Mesenchymal stem cell (in vitro differentiated cells and primary cell): Measurements from ENCODE around the gene CLDND2.

Experiments used
- DNase-seq: peaks from one replicate; pipeline ENCODE4 v3.0.0-alpha.2; 2013
- H2AFZ ChIP-seq: one replicate; pipeline ENCODE4 v1.6.1; 2013; ENCODE audit warnings: low read depth, mild to moderate bottlenecking, control low read depth, inconsistent platforms, low read length, moderate library complexity
- H2AK5ac ChIP-seq: 2 replicates; pipeline ENCODE4 v1.6.1; 2013; ENCODE audit warnings: low read length, moderate library complexity, mild to moderate bottlenecking, inconsistent platforms; ENCODE audit not compliant: severe bottlenecking
- H2BK120ac ChIP-seq: one replicate; pipeline ENCODE4 v1.6.1; 2013; ENCODE audit warnings: low read depth, mild to moderate bottlenecking, inconsistent platforms, low read length, moderate library complexity
- H2BK12ac ChIP-seq, 2 experiments: one replicate each; pipeline ENCODE4 v1.6.1; 2013; ENCODE audit warnings: inconsistent platforms in 2 of 2, low read length in 2 of 2, mild to moderate bottlenecking in 2 of 2, moderate library complexity in 2 of 2, control low read depth in 1 of 2
- H2BK15ac ChIP-seq: one replicate; pipeline ENCODE4 v1.6.1; 2013; ENCODE audit warnings: mild to moderate bottlenecking, low read depth, inconsistent platforms; ENCODE audit not compliant: poor library complexity, severe bottlenecking
- H2BK5ac ChIP-seq: 2 replicates; pipeline ENCODE4 v1.6.1; 2013; ENCODE audit warnings: low read depth, mild to moderate bottlenecking, low read length, control low read depth, inconsistent platforms; ENCODE audit not compliant: poor library complexity, severe bottlenecking
- H3K14ac ChIP-seq, 2 experiments: one replicate each; pipeline ENCODE4 v1.6.1; 2013; ENCODE audit warnings: inconsistent platforms in 2 of 2, low read length in 2 of 2, control low read depth in 1 of 2, mild to moderate bottlenecking in 1 of 2, moderate library complexity in 1 of 2
- H3K18ac ChIP-seq, 2 experiments: one replicate each; pipeline ENCODE4 v1.6.1; 2013; ENCODE audit warnings: inconsistent platforms in 2 of 2, low read length in 2 of 2, control low read depth in 1 of 2, low read depth in 1 of 2, mild to moderate bottlenecking in 1 of 2
- H3K23ac ChIP-seq, 2 experiments: one replicate each; pipeline ENCODE4 v1.6.1; 2013; ENCODE audit warnings: inconsistent platforms in 2 of 2, low read length in 2 of 2, mild to moderate bottlenecking in 2 of 2, moderate library complexity in 2 of 2, control low read depth in 1 of 2
- H3K27ac ChIP-seq: 2 replicates; pipeline ENCODE4 v1.5.1; 2013; ENCODE audit warnings: mild to moderate bottlenecking, moderate library complexity, low read length, control low read depth, inconsistent platforms; ENCODE audit not compliant: poor library complexity, severe bottlenecking
- H3K27me3 ChIP-seq, 2 experiments: 2 replicates each; pipeline versions ENCODE4 v1.6.1 to v1.7.0; 2013; ENCODE audit warnings: low read length in 2 of 2, mild to moderate bottlenecking in 2 of 2, moderate library complexity in 2 of 2, control low read depth in 1 of 2, inconsistent platforms in 1 of 2; ENCODE audit not compliant: control insufficient read depth in 1 of 2, insufficient read depth in 1 of 2
- H3K36me3 ChIP-seq, 2 experiments: 2 replicates each; pipeline versions ENCODE4 v1.6.1 to v1.7.0; 2013; ENCODE audit warnings: low read length in 2 of 2, control low read depth in 1 of 2, inconsistent platforms in 1 of 2, low read depth in 1 of 2, mild to moderate bottlenecking in 1 of 2; ENCODE audit not compliant: insufficient read depth in 2 of 2, control insufficient read depth in 1 of 2
- H3K4ac ChIP-seq, 2 experiments: one replicate each; pipeline ENCODE4 v1.6.1; 2013; ENCODE audit warnings: inconsistent platforms in 2 of 2, low read length in 2 of 2, mild to moderate bottlenecking in 2 of 2, moderate library complexity in 2 of 2, control low read depth in 1 of 2, low read depth in 1 of 2
- H3K4me1 ChIP-seq: 2 replicates; pipeline ENCODE4 v1.6.1; 2013; ENCODE audit warnings: low read depth, low read length, control low read depth; ENCODE audit not compliant: control insufficient read depth, insufficient read depth
- H3K4me2 ChIP-seq: 2 replicates; pipeline ENCODE4 v1.6.1; 2013; ENCODE audit warnings: low read length, mild to moderate bottlenecking, inconsistent platforms; ENCODE audit not compliant: poor library complexity, severe bottlenecking
- H3K4me3 ChIP-seq, 2 experiments: 2 replicates each; pipeline versions ENCODE4 v1.5.1 to v1.7.0; 2013; ENCODE audit warnings: low read length in 2 of 2, mild to moderate bottlenecking in 2 of 2, control low read depth in 1 of 2, low read depth in 1 of 2; ENCODE audit not compliant: insufficient read depth in 1 of 2
- H3K79me1 ChIP-seq: replicated peaks from 2 replicates; pipeline ENCODE4 v1.6.1; 2013; ENCODE audit warnings: mild to moderate bottlenecking, control low read depth, low read length, inconsistent platforms; ENCODE audit not compliant: poor library complexity, severe bottlenecking
- H3K9ac ChIP-seq: 2 replicates; pipeline ENCODE4 v1.7.0; 2013; ENCODE audit warnings: mild to moderate bottlenecking, low read length, moderate library complexity
- H3K9me3 ChIP-seq: 2 replicates; pipeline ENCODE4 v1.7.0; 2013; ENCODE audit warnings: mild to moderate bottlenecking, low read length; ENCODE audit not compliant: control insufficient read depth
- H4K8ac ChIP-seq: one replicate; pipeline ENCODE4 v1.6.1; 2013; ENCODE audit warnings: inconsistent platforms, mild to moderate bottlenecking, low read length, moderate library complexity
- H4K91ac ChIP-seq: one replicate; pipeline ENCODE4 v1.6.1; 2013; ENCODE audit warnings: mild to moderate bottlenecking, low read length, inconsistent platforms
- WGBS: methylation state at CpG from one replicate; pipeline ENCODE4 v1.1.7; 2013; ENCODE audit warnings: mixed read lengths; 5-methylcytosine and 5-hydroxymethylcytosine counted together

Gene CLDND2

DNA sequence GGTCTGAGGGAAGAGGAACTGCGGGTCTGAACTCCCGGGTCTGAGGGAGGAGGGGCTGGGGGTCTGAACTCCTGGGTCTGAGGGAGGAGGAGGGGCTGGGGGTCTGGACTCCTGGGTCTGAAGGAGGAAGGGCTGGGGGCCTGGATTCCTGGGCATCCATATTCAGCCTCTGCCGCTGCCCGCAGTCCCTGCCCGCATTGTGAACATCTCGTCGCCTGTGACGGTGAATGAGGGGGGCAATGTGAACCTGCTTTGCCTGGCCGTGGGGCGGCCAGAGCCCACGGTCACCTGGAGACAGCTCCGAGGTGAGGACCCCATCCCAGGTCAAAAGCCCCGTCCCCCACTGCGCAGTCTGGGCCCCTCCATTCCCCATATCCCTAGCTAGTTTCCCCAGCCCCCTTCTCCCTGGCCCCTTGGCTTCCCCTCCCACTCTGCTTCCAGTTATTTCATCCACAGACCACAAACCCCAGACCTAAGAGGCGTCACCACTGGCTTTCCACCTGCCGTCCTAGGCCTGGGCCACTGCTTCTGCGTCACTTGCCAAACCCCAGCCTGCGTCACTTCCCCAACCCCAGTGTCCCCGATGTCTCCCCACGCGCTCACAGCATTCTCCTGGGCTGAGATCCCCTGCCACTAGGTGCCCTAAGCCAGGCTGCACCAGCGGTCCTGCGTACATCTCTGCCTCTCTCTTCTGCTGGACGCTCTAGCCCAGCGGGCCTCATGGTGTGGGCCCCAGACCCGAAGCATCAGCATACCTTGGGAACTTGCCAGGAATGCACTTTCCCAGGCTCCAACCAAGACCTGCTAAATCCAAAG is 43.4 kb downstream of the CLDND2 start:
- no peak overlapping the region for H3K9ac ChIP-seq
- H2BK5ac ChIP-seq, result no peak overlapping the region
- WGBS, result 81% methylated on average over 24 of the region's 26 CpGs
- H3K23ac ChIP-seq, result no peak overlapping the region
- H3K4ac ChIP-seq, result no peak overlapping the region
- H3K36me3 ChIP-seq, result no peaks in the 10 kb centered on the region
- no peak overlapping the region for H3K14ac ChIP-seq
- no peak overlapping the region for H3K4me2 ChIP-seq
- no peak overlapping the region for H2BK120ac ChIP-seq
- no peak overlapping the region for H3K18ac ChIP-seq
- H3K27ac ChIP-seq, result no peak overlapping the region
- H3K27me3 ChIP-seq, result peaks cover 0 to 47% of the 10 kb centered on the region in 2 experiments
- no peak overlapping the region for H4K8ac ChIP-seq
- no peak overlapping the region for H4K91ac ChIP-seq
- H3K4me1 ChIP-seq, result no peaks in the 10 kb centered on the region
- no peaks in the 10 kb centered on the region for H3K9me3 ChIP-seq
- no peak overlapping the region for H2BK15ac ChIP-seq
- H2AFZ ChIP-seq, result no peak overlapping the region
- H3K4me3 ChIP-seq, result no peak overlapping the region
- no peak overlapping the region for H2BK12ac ChIP-seq
- no peak for DNase-seq
- no peak overlapping the region for H2AK5ac ChIP-seq
- no peaks in the 10 kb centered on the region for H3K79me1 ChIP-seq

- no peak overlapping the region for H3K4me2 ChIP-seq
- no peaks in the 10 kb centered on the region for H3K9me3 ChIP-seq
- H3K79me1 ChIP-seq, result no peaks in the 10 kb centered on the region
- H3K18ac ChIP-seq, result no peak overlapping the region
- no peak overlapping the region for H3K9ac ChIP-seq
- H2BK15ac ChIP-seq, result no peak overlapping the region
- H3K23ac ChIP-seq, result no peak overlapping the region
- no peak overlapping the region for H4K8ac ChIP-seq
- DNase-seq, result no peak
- no peaks in the 10 kb centered on the region for H3K36me3 ChIP-seq
- no peak overlapping the region for H3K14ac ChIP-seq
- H2BK12ac ChIP-seq, result no peak overlapping the region
- H3K4ac ChIP-seq, result no peak overlapping the region
- H3K27me3 ChIP-seq, result peaks cover 0 to 50% of the 10 kb centered on the region in 2 experiments
- no peak overlapping the region for H2BK120ac ChIP-seq
- no peak overlapping the region for H3K27ac ChIP-seq
- no peak overlapping the region for H3K4me3 ChIP-seq
- H2AFZ ChIP-seq, result no peak overlapping the region
- no peak overlapping the region for H2AK5ac ChIP-seq
- H3K4me1 ChIP-seq, result no peaks in the 10 kb centered on the region
- WGBS, result 86% methylated on average over 6 of the region's 6 CpGs
- H4K91ac ChIP-seq, result no peak overlapping the region
- no peak overlapping the region for H2BK5ac ChIP-seq
Measured at GRCh38 chr19:51324167-51324481, 44.7 kb downstream of the CLDND2 start.

DNA sequence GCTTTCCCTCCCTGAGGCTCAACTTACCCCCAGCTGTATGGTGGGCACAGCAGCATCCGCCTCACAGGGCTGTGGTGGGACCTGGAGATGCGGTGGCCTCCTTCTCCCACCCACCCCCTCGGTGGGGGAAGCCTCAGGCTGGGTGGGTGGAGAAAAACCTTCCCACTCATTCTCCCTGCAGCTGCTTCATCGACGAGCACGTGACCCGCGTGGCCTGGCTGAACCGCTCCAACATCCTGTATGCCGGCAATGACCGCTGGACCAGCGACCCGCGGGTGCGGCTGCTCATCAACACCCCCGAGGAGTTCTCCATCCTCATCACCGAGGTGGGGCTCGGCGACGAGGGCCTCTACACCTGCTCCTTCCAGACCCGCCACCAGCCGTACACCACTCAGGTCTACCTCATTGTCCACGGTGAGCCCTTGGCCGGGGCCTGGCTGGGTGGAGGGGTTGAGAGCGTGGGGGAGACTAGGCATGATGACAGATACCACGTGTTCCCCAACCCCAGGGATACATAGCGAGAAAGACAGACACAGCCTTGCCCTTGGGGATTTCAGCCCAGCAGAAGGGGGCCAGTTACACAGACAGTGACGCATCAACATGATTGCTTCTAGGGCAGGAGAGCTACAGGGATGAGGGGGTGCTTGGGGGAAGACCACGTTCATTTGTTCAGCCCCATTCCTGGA is 45.2 kb downstream of the CLDND2 start:
- H3K79me1 ChIP-seq, result no peaks in the 10 kb centered on the region
- DNase-seq, result no peak
- no peak overlapping the region for H2BK15ac ChIP-seq
- no peaks in the 10 kb centered on the region for H3K36me3 ChIP-seq
- no peak overlapping the region for H4K8ac ChIP-seq
- H3K9me3 ChIP-seq, result no peaks in the 10 kb centered on the region
- no peaks in the 10 kb centered on the region for H3K4me1 ChIP-seq
- no peak overlapping the region for H3K27ac ChIP-seq
- no peak overlapping the region for H3K9ac ChIP-seq
- WGBS, result 85% methylated on average over 25 of the region's 29 CpGs
- H3K23ac ChIP-seq, result no peak overlapping the region
- no peak overlapping the region for H2AFZ ChIP-seq
- H3K4me2 ChIP-seq, result no peak overlapping the region
- H4K91ac ChIP-seq, result peak overlapping the region; percentile 10
- no peak overlapping the region for H2BK5ac ChIP-seq
- no peak overlapping the region for H3K18ac ChIP-seq
- no peak overlapping the region for H3K4ac ChIP-seq
- no peak overlapping the region for H2BK120ac ChIP-seq
- no peak overlapping the region for H3K14ac ChIP-seq
- H3K27me3 ChIP-seq, result peaks cover 0 to 48% of the 10 kb centered on the region in 2 experiments
- H2BK12ac ChIP-seq, result no peak overlapping the region
- no peak overlapping the region for H3K4me3 ChIP-seq
- H2AK5ac ChIP-seq, result no peak overlapping the region

GRCh38 chr19:51321799-51322198 is 47.0 kb downstream of the CLDND2 start:
- Histone ChIP-seq H4K8ac (no peak overlapping the region), H3K9ac (no peak overlapping the region), H4K91ac (no peak overlapping the region), H3K18ac (no peak overlapping the region), H2BK12ac (no peak overlapping the region), H3K27ac (no peak overlapping the region), H3K27me3 (peaks cover 0 to 39% of the 10 kb centered on the region in 2 experiments), H3K23ac (no peak overlapping the region), H2BK120ac (no peak overlapping the region), H2AK5ac (no peak overlapping the region), H2AFZ (no peak overlapping the region), H3K4me3 (no peak overlapping the region), H2BK5ac (no peak overlapping the region), H3K4me1 (no peaks in the 10 kb centered on the region), H3K79me1 (no peaks in the 10 kb centered on the region), H3K4me2 (no peak overlapping the region), H3K4ac (no peak overlapping the region), H2BK15ac (no peak overlapping the region), H3K36me3 (no peaks in the 10 kb centered on the region), H3K9me3 (no peaks in the 10 kb centered on the region), H3K14ac (no peak overlapping the region)
- 76% methylated on average over 14 of the region's 14 CpGs for WGBS
- DNase-seq, result no peak
